GM19397 (cell line): Measurements from ENCODE around the gene ARHGAP25.

Experiments used
- ATAC-seq: cut with Tn5 transposase; IDR thresholded peaks from one replicate; pipeline ENCODE4 v1.9.1; 2021; ENCODE audit warnings: mild to moderate bottlenecking, moderate library complexity; ENCODE audit not compliant: unreplicated experiment

ARHGAP25 gene

GRCh38 chr2:68765739-68766375 lies 31.2 kb downstream of the ARHGAP25 start:
- ATAC-seq, result no peak

GRCh38 chr2:68766376-68766845 lies 31.8 kb downstream of the ARHGAP25 start:
- ATAC-seq, result no peak

GRCh38 chr2:68767031-68767961 lies 32.7 kb downstream of the ARHGAP25 start:
- ATAC-seq, result no peak

GRCh38 chr2:68767996-68768395 lies 33.4 kb downstream of the ARHGAP25 start:
- ATAC-seq, result no peak

GRCh38 chr2:68768461-68768860 lies 33.9 kb downstream of the ARHGAP25 start:
- ATAC-seq, result no peak

- no peak for ATAC-seq
Measured at GRCh38 chr2:68768951-68769350, 34.3 kb downstream of the ARHGAP25 start.

- ATAC-seq, result no peak
Measured at GRCh38 chr2:68769586-68770270, 35.1 kb downstream of the ARHGAP25 start.

- no peak for ATAC-seq
Measured at GRCh38 chr2:68770271-68771111, 35.9 kb downstream of the ARHGAP25 start.

GRCh38 chr2:68771211-68771751 lies 36.7 kb downstream of the ARHGAP25 start:
- no peak for ATAC-seq

GRCh38 chr2:68772109-68772508 lies 37.5 kb downstream of the ARHGAP25 start:
- ATAC-seq, result no peak

GRCh38 chr2:68774569-68775271 lies 40.1 kb downstream of the ARHGAP25 start:
- ATAC-seq, result peak; percentile 91

GRCh38 chr2:68775272-68775842 lies 40.7 kb downstream of the ARHGAP25 start:
- no peak for ATAC-seq

- ATAC-seq, result no peak
Measured at GRCh38 chr2:68776124-68776523, 41.5 kb downstream of the ARHGAP25 start.

GRCh38 chr2:68779595-68779994 lies 45.0 kb downstream of the ARHGAP25 start:
- ATAC-seq, result no peak

GRCh38 chr2:68784188-68784587 lies 49.6 kb downstream of the ARHGAP25 start:
- ATAC-seq, result no peak

GRCh38 chr2:68784915-68785314 lies 50.3 kb downstream of the ARHGAP25 start:
- ATAC-seq, result no peak

- ATAC-seq, result no peak
Measured at GRCh38 chr2:68787356-68787755, 52.7 kb downstream of the ARHGAP25 start.

- ATAC-seq, result peak; percentile 99
Measured at GRCh38 chr2:68789603-68790002, 55.0 kb downstream of the ARHGAP25 start.

- ATAC-seq, result no peak
Measured at GRCh38 chr2:68790600-68790999, 56.0 kb downstream of the ARHGAP25 start.
